Calu3 (cell line): ENCODE measurements around the gene NAGLU. TPM values are rescaled to one million over a fixed set of nuclear protein-coding genes. Genes with fewer than 3 reads are reported as not detected.
A peak's percentile ranks its signal among the peaks of the same experiment; 100 is the strongest.

ENCODE experiments used
- BruUV-seq: library from RNA; stranded (reverse); fragments of 400-500 nt; replicated peaks from 2 replicates; lab custom pipeline; 2021; lab: Mats Ljungman, UMichigan
- CTCF ChIA-PET: fragments of 300-600 bp; sonication (Branson Sonifier 250); formaldehyde crosslinking; loops from one replicate; lab custom pipeline; 2022; ENCODE audit warnings: antibody characterized with exemption; lab: Charles Lee
- DNase-seq: peaks from one replicate; pipeline ENCODE4 v3.0.0; 2022
- H3K27ac Mint-ChIP-seq: one replicate; pipeline ENCODE4 v1.8.0; 2022; ENCODE audit warnings: mixed read lengths; ENCODE audit not compliant: unreplicated experiment
- H3K27me3 Mint-ChIP-seq: one replicate; pipeline ENCODE4 v1.8.0; 2022; ENCODE audit warnings: mixed read lengths; ENCODE audit not compliant: unreplicated experiment
- H3K36me3 Mint-ChIP-seq: one replicate; pipeline ENCODE4 v1.8.0; 2022; ENCODE audit warnings: mild to moderate bottlenecking, moderate library complexity, mixed read lengths; ENCODE audit not compliant: insufficient read depth, unreplicated experiment
- H3K4me1 Mint-ChIP-seq: one replicate; pipeline ENCODE4 v1.8.0; 2022; ENCODE audit warnings: mild to moderate bottlenecking, low read depth, mixed read lengths; ENCODE audit not compliant: unreplicated experiment
- H3K4me3 Mint-ChIP-seq: one replicate; pipeline ENCODE4 v1.8.0; 2022; ENCODE audit warnings: mild to moderate bottlenecking, low read depth, moderate library complexity, mixed read lengths; ENCODE audit not compliant: unreplicated experiment
- H3K9me3 Mint-ChIP-seq: one replicate; pipeline ENCODE4 v1.8.0; 2022; ENCODE audit warnings: low read depth, mixed read lengths; ENCODE audit not compliant: unreplicated experiment
- CTCF ChIP-seq: fragments of 200-600 bp; IDR thresholded peaks from one replicate; pipeline ENCODE4 v1.8.0; 2022; ENCODE audit warnings: antibody characterized with exemption; ENCODE audit not compliant: unreplicated experiment
- intact Hi-C: fragments of 100-400 bp; cut with micrococcal nuclease; formaldehyde crosslinking; loops from one replicate; pipeline ENCODE4 v1.10.0; 2022; ENCODE audit not compliant: unreplicated experiment
- total RNA-seq: library from RNA; stranded (reverse); gene quantifications from 2 replicates; pipeline ENCODE4 v1.2.3, GENCODE V29; 2022

Gene NAGLU
- total RNA-seq, 1 experiment from 2014 or later: 53.8 TPM

- CTCF ChIA-PET: interaction anchor here (1.2 kb wide), 1 partner anchor 19 kb away, joined by 4 read pairs; no protein-coding TSS in a partner anchor
- intact Hi-C loops: no loop called here
Observed at GRCh38 chr17:42508426-42509165, 27.4 kb upstream of the NAGLU start.

GRCh38 chr17:42509409-42509808 lies 26.6 kb upstream of the NAGLU start:
- no TSS peak for BruUV-seq
- H3K4me1 Mint-ChIP-seq: no peaks in the 10 kb centered on the region
- peaks cover 75% of the 10 kb centered on the region for H3K36me3 Mint-ChIP-seq
- H3K27ac Mint-ChIP-seq: no peak overlapping the region
- intact Hi-C loops: no loop called here
- H3K9me3 Mint-ChIP-seq: no peaks in the 10 kb centered on the region
- H3K27me3 Mint-ChIP-seq: no peaks in the 10 kb centered on the region
- DNase-seq: no peak
- CTCF ChIA-PET: interaction anchor here (1.2 kb wide), 1 partner anchor 18 kb away, joined by 4 read pairs; no protein-coding TSS in a partner anchor
- H3K4me3 Mint-ChIP-seq: no peak overlapping the region
- no peak for TF ChIP-seq CTCF

More at GRCh38 chr17:42508426-42509165, 27.4 kb upstream of the NAGLU start:
- H3K4me1 Mint-ChIP-seq: no peaks in the 10 kb centered on the region
- H3K36me3 Mint-ChIP-seq: peaks cover 69% of the 10 kb centered on the region
- H3K27ac Mint-ChIP-seq: no peak overlapping the region
- no peak for DNase-seq
- no peaks in the 10 kb centered on the region for H3K27me3 Mint-ChIP-seq
- BruUV-seq: no TSS peak
- no peaks in the 10 kb centered on the region for H3K9me3 Mint-ChIP-seq
- no peak for TF ChIP-seq CTCF
- no peak overlapping the region for H3K4me3 Mint-ChIP-seq

GRCh38 chr17:42509841-42510240 lies 26.2 kb upstream of the NAGLU start:
- H3K9me3 Mint-ChIP-seq: no peaks in the 10 kb centered on the region
- no peak for DNase-seq
- no peak overlapping the region for H3K4me3 Mint-ChIP-seq
- no peaks in the 10 kb centered on the region for H3K27me3 Mint-ChIP-seq
- no peaks in the 10 kb centered on the region for H3K4me1 Mint-ChIP-seq
- BruUV-seq: no TSS peak
- intact Hi-C loops: no loop called here
- H3K36me3 Mint-ChIP-seq: peaks cover 79% of the 10 kb centered on the region
- CTCF ChIA-PET: no interaction called here
- peak overlapping the region; percentile 50 for H3K27ac Mint-ChIP-seq
- TF ChIP-seq CTCF: no peak

- no TSS peak for BruUV-seq
- Mint-ChIP-seq H3K9me3 (no peaks in the 10 kb centered on the region), H3K4me1 (peaks cover 2% of the 10 kb centered on the region), H3K27ac (no peak overlapping the region), H3K4me3 (no peak overlapping the region), H3K36me3 (peaks cover 79% of the 10 kb centered on the region), H3K27me3 (no peaks in the 10 kb centered on the region)
- intact Hi-C loops: no loop called here
- CTCF ChIA-PET: interaction anchor here (0.6 kb wide), 1 partner anchor 19 kb away, joined by 3 read pairs; no protein-coding TSS in a partner anchor
- no peak for DNase-seq
- TF ChIP-seq CTCF: no peak
Observed at GRCh38 chr17:42512246-42512645, 23.8 kb upstream of the NAGLU start.
